GM21717 (cell line): Measurements from ENCODE around the gene SLC30A3.

Experiments used
- ATAC-seq: cut with Tn5 transposase; IDR thresholded peaks from one replicate; pipeline ENCODE4 v1.9.1; 2021; ENCODE audit warnings: mild to moderate bottlenecking, moderate library complexity; ENCODE audit not compliant: unreplicated experiment

The SLC30A3 gene

DNA sequence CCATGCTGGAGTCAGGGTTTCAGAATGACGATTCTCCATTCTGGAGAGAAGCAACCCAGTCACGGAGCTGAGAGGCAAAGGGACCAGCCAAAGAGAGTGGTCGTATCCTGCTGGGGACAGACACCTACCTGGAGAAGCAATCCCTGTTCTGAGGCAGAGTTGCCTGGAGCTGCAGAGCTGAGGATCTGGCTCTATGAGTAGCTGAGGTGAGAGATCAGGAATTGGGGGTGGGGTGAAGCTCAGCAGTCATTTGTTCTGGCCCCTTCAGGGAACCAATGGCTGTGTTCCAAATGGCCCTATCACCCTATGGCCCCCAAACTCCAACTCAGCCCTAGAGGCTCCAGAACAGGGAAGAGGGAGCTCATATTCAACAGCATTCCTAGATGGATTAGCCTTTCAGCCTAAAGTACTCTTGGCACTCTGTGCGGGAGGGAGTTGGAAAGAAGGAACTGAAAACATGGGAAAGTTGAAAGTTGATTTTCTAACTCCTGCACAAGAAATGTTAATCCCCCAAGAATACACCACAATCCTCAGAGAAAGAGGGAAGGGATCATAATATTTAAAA is 54.3 kb downstream of the SLC30A3 start:
- no peak for ATAC-seq

DNA sequence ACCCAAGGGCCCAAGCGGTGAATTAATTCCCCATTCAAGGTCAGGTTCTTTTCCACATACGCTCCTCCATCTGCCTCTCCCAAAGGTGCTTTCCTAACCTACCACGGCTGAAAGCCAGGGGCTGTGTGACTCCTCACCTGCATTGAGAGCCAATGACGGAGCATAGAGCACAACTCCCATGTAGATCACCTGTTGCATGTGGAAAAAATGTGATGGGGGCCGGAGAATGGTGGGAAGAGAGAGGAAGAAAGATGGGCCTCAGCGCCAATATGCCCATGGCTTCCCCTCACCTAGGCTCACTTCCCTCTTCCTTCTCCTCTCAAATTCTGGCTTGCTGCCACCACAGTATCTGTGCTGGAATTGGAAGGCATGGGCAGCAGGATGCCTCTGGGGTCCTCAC is 56.5 kb downstream of the SLC30A3 start:
- no peak for ATAC-seq

DNA sequence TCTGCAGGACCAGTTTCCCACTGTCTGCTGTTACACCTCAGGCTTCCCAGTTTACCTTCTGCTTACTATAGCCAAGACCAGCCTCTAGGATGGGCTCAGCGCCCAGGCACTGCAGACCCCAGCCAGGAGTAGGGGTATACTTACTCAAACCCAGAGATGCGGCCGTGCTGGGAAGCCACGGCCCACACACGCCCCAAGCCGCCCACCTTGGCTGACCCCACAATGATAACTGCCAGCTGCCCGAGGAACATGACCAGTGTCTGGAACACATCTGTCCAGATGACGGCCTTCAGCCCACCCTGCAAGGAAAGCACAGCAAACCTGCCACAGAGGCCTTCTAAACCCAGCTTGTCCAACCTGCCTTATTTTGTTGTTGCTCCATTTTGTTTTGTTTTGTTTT is 57.6 kb downstream of the SLC30A3 start:
- no peak for ATAC-seq

DNA sequence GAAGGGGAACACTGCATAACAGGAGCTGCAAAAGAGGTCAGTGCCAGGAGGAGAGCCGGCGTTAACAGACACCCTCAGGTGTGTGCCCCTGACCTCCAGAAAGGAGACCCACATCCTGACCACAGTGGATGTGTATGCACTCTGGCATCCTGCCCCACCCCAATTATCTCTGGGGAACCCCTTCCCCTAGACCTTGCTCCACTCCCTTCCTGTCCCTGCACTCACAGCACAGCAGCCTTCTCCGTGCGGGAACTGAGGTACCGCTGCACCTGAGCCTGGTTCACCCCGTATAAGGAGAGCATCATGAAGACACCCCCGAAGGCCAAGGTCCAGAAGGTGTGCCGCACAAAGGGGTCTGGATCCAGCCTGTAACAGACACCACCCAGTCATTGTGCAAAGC is 58.3 kb downstream of the SLC30A3 start:
- ATAC-seq = no peak

DNA sequence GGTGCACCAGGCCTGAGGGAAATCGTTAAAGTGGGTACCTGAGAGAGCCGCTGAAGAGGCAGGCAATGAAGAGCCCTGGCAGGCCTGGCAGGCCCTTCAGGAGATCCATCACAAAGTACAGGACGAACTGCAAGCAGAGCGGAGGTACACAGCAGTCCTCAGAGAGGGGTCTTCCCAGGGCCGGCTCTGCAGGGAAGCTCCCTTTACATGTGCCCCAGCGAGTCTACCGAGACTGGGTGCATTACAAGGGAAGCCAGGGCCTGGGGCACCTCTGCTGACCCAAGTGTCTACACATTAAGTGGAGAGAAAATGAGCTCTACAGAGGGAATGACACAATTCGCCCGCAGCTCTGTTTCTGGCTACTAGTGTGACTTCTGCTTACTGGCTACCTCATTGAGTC is 59.1 kb downstream of the SLC30A3 start:
- no peak for ATAC-seq
